Bronchial epithelial cell (primary cell): ENCODE data around the gene FNDC3B. TPM values are rescaled to one million over a fixed set of nuclear protein-coding genes. Genes with fewer than 3 reads are reported as not detected.

ENCODE experiments used
- DNase-seq: peaks from one replicate; pipeline ENCODE4 v3.0.0-alpha.2; 2010; ENCODE audit warnings: low read depth
- FAIRE-seq: peaks from 2 replicates; lab custom pipeline; 2011; peaks lifted over from hg19 to GRCh38; lab: Jason Lieb, UNC
- H3K27me3 ChIP-seq: 2 replicates; pipeline ENCODE4 v1.5.1; 2011; ENCODE audit warnings: low read length; ENCODE audit not compliant: control insufficient read depth, insufficient read depth
- H3K36me3 ChIP-seq: 2 replicates; pipeline ENCODE4 v1.5.1; 2011; ENCODE audit warnings: low read length; ENCODE audit not compliant: control insufficient read depth, insufficient read depth
- H3K4me3 ChIP-seq: 2 replicates; pipeline ENCODE4 v1.5.1; 2011; ENCODE audit warnings: mild to moderate bottlenecking, low read depth, low read length, control low read depth
- CTCF ChIP-seq: IDR thresholded peaks from 2 replicates; pipeline ENCODE4 v1.5.1; 2011; ENCODE audit warnings: mild to moderate bottlenecking, moderate library complexity, low read length, control low read depth, inconsistent platforms; ENCODE audit not compliant: insufficient read depth, severe bottlenecking
- total RNA-seq: library from RNA; depleted of rRNA; stranded (reverse); fragments of >200 nt; gene quantifications from 2 replicates; pipeline ENCODE4 v1.2.1, GENCODE V29; 2014

FNDC3B gene
- total RNA-seq, 1 donor from 2014 or later: 39.2 TPM

GRCh38 chr3:172309741-172310427, 270.5 kb downstream of the FNDC3B start:
- Histone ChIP-seq H3K4me3 (no peak overlapping the region), H3K36me3 (peaks cover 17% of the 10 kb centered on the region), H3K27me3 (no peaks in the 10 kb centered on the region)
- no peak for TF ChIP-seq CTCF
- no peak for FAIRE-seq
- no peak for DNase-seq

GRCh38 chr3:172310428-172310760, 271.0 kb downstream of the FNDC3B start:
- H3K36me3 ChIP-seq: peaks cover 17% of the 10 kb centered on the region
- no peak overlapping the region for H3K4me3 ChIP-seq
- TF ChIP-seq CTCF: no peak
- FAIRE-seq (no peak), DNase-seq (no peak)
- H3K27me3 ChIP-seq: no peaks in the 10 kb centered on the region

GRCh38 chr3:172311217-172311616, 271.8 kb downstream of the FNDC3B start:
- Histone ChIP-seq H3K36me3 (peaks cover 17% of the 10 kb centered on the region), H3K27me3 (no peaks in the 10 kb centered on the region), H3K4me3 (no peak overlapping the region)
- FAIRE-seq (no peak), DNase-seq (no peak)
- TF ChIP-seq CTCF: no peak

GRCh38 chr3:172312001-172312400, 272.6 kb downstream of the FNDC3B start:
- H3K36me3 ChIP-seq: peaks cover 19% of the 10 kb centered on the region

GRCh38 chr3:172312711-172313110, 273.3 kb downstream of the FNDC3B start:
- DNase-seq (no peak), FAIRE-seq (no peak)
- no peaks in the 10 kb centered on the region for H3K27me3 ChIP-seq
- no peak for TF ChIP-seq CTCF
- no peak overlapping the region for H3K4me3 ChIP-seq
- H3K36me3 ChIP-seq: peaks cover 16% of the 10 kb centered on the region

More at GRCh38 chr3:172312001-172312400, 272.6 kb downstream of the FNDC3B start:
- no peak overlapping the region for H3K4me3 ChIP-seq
- no peak for TF ChIP-seq CTCF
- H3K27me3 ChIP-seq: no peaks in the 10 kb centered on the region
- no peak for FAIRE-seq
- no peak for DNase-seq

GRCh38 chr3:172313671-172314070, 274.3 kb downstream of the FNDC3B start:
- Histone ChIP-seq H3K4me3 (no peak overlapping the region), H3K27me3 (no peaks in the 10 kb centered on the region), H3K36me3 (peaks cover 17% of the 10 kb centered on the region)
- DNase-seq (peak; percentile 79), FAIRE-seq (no peak)
- no peak for TF ChIP-seq CTCF
